UCSD-AML1 (cell line): Measurements from ENCODE around the gene NLRC5.

ENCODE experiments used
- DNase-seq: peaks from one replicate; lab custom pipeline; 2025; ENCODE audit not compliant: unreplicated experiment; lab: John Stamatoyannopoulos, UW

The NLRC5 gene

DNA sequence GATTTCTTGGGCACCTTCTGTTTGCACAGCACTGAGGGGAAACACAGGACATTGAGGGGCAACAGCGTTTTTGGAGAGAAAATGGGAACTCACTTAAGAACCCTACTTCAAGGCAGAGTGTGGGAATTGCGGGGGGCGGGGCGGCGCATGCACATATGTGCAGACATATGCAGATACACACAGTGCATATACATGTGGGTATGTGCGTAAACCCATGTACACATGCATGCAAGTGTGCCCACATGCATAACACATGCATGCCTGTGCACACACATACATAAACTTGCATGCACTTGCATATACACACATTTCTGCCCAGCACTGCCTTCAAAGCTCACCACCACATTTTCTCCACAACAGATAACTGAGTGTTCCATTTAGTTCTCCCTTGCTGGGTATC lies 32.4 kb downstream of the NLRC5 start:
- no peak for DNase-seq

- no peak for DNase-seq
Observed at GRCh38 chr16:57022445-57022844, 33.1 kb downstream of the NLRC5 start.

- DNase-seq: no peak
Observed at GRCh38 chr16:57023541-57024249, 34.3 kb downstream of the NLRC5 start.

DNA sequence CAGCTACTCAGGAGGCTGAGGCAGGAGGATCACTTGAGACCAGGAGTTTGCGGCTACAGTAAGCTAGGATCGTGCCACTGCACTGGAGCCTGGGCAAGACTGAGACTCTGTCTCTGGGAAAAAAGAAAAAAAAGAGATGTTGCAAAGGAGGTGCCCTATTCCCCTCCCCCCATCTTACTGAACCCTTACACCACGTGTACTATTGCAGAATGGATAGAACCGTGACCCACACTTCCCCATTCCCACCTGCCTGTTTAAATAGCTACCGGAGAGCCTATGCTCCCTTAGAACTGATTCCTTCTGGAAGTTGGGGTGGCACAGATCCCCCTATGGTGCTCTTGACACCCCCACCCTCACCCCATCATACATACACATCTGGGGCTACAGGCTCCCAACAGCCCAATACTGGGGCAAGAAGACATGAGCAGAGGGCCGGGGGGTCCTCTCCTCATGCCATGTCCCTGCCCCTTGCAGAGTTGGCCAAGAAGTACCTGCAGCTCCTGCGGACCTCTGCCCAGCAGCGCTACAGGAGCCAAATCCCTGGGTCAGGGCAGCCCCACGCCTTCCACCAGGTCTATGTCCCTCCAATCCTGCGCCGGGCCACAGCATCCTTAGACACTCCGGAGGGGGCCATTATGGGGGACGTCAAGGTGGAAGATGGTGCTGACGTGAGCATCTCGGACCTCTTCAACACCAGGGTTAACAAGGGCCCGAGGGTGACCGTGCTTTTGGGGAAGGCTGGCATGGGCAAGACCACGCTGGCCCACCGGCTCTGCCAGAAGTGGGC lies 35.7 kb downstream of the NLRC5 start:
- DNase-seq: no peak

- DNase-seq: no peak
Observed at GRCh38 chr16:57025941-57026777, 36.8 kb downstream of the NLRC5 start.

- DNase-seq: no peak
Observed at GRCh38 chr16:57026778-57027062, 37.4 kb downstream of the NLRC5 start.

GRCh38 chr16:57027067-57027466 lies 37.7 kb downstream of the NLRC5 start:
- DNase-seq: no peak

- no peak for DNase-seq
Observed at GRCh38 chr16:57028086-57028485, 38.7 kb downstream of the NLRC5 start.

- DNase-seq: no peak
Observed at GRCh38 chr16:57029161-57030160, 40.1 kb downstream of the NLRC5 start.

- DNase-seq: no peak
Observed at GRCh38 chr16:57030346-57030902, 41.1 kb downstream of the NLRC5 start.

DNA sequence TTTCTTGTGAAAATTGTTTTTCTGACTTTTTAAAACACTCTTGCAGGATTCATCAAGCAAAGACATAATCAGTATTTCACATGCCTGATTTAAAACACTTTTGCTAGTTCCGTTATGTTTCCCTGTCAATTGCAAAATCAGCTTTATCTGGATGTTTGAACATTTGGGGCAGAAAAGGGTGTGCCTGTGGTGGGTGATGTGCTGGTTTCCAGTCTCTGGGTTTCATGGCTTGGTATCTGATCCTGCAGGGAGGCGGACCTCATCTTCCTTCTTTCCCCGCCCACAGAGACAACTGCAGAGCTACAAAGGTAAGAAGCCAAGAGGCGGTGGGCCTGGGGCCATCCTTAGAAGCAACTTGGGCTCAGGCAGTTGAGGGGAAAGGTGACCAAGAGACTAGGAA lies 41.8 kb downstream of the NLRC5 start:
- no peak for DNase-seq

- no peak for DNase-seq
Observed at GRCh38 chr16:57032346-57032745, 43.0 kb downstream of the NLRC5 start.

DNA sequence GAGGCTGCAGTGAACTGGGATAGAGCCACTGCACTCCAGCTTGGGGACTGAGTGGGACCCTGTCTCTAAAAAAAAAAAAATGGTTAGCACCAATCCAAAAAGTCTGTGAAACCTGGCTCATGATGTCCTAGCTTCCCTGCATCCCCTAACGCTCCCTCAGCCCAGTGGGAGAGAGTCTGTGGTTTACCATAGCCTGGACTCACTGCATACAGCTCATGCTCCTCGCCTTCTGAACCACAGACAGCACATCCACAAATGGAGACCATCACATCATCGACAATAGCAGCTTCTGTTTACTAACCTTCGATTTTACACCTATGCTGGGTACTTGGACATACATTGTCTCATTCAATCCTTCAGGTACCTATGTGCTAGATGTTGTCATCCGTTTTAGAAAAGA lies 43.6 kb downstream of the NLRC5 start:
- DNase-seq: no peak

DNA sequence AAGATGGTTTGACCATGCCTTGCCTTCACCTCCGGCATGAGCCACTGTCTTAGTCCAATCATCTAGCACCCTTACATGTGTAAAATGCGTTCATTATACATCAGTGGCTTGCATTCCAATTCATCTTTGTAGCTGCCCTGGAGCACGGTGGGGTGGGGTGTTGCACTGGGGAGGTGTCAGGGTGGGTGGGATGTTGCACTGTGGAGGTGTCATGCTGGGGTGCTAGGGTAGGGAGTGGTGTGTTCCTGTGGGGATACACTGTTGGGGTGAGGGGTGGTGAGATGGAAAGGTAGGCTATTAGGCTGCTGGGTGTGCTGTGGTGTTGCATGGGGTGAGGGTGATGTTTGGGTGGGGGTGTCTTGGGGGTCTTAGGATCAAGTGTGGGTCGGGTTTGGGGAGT lies 47.0 kb downstream of the NLRC5 start:
- DNase-seq: no peak

- DNase-seq: no peak
Observed at GRCh38 chr16:57036945-57037344, 47.6 kb downstream of the NLRC5 start.

DNA sequence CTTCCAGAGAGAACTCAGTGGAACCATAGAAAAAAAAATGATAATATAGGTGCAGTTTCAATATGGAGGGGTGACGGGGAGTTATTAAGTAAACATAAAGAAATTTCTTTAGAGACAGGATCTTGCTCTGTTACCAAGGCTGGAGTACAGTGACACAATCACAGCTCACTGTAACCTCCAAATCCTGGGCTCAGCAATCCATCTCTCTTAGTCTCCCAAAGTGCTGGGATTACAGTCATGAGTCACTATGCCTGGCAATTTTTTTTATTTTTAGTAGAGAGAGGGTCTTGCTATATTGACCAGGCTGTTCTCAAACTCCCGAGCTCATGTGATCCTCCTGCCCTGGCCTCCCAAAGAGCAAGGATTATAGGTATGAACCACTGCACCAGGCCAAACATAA lies 48.8 kb downstream of the NLRC5 start:
- no peak for DNase-seq

- DNase-seq: peak; percentile 48
Observed at GRCh38 chr16:57039148-57039812, 49.9 kb downstream of the NLRC5 start.

- DNase-seq: no peak
Observed at GRCh38 chr16:57041182-57042156, 52.1 kb downstream of the NLRC5 start.
